HepG2 (cell line): ENCODE measurements around the gene MCAM. TPM values are rescaled to one million over a fixed set of nuclear protein-coding genes. Genes with fewer than 3 reads are reported as not detected.

Experiments
- GABPB1 ChIP-seq: IDR thresholded peaks from 2 replicates; pipeline ENCODE4 v1.6.1; 2016; ENCODE audit warnings: mild to moderate bottlenecking, missing genetic modification reagents, moderate library complexity, missing compliant biosample characterization
- HOXA3 ChIP-seq: sonication (generic); formaldehyde crosslinking; IDR thresholded peaks from 2 replicates; pipeline ENCODE4 v1.5.0; 2020; ENCODE audit warnings: missing genetic modification reagents
- IRF9 ChIP-seq: sonication (generic); formaldehyde crosslinking; IDR thresholded peaks from 2 replicates; pipeline ENCODE4 v1.8.0; 2022; ENCODE audit warnings: missing genetic modification reagents, mild to moderate bottlenecking, borderline replicate concordance
- KLF12 ChIP-seq: sonication (generic); formaldehyde crosslinking; IDR thresholded peaks from 2 replicates; pipeline ENCODE4 v1.4.0; 2020; ENCODE audit warnings: missing genetic modification reagents, borderline replicate concordance
- NFKB2 ChIP-seq: sonication (generic); formaldehyde crosslinking; IDR thresholded peaks from 2 replicates; pipeline ENCODE4 v1.4.0; 2020; ENCODE audit warnings: missing genetic modification reagents, borderline replicate concordance
- PHF5A ChIP-seq: IDR thresholded peaks from one replicate; pipeline ENCODE4 v1.6.1; 2018; ENCODE audit warnings: low read depth, missing genetic modification reagents; ENCODE audit not compliant: unreplicated experiment
- POLR2A ChIP-seq, 2 experiments: IDR thresholded peaks; 2 replicates each; pipeline ENCODE4 v1.6.1; 2011; ENCODE audit warnings: low read depth in 2 of 2, low read length in 2 of 2, mild to moderate bottlenecking in 1 of 2, moderate library complexity in 1 of 2; ENCODE audit not compliant: insufficient read depth in 1 of 2
- RFX3 ChIP-seq: IDR thresholded peaks from 2 replicates; pipeline ENCODE4 v1.6.1; 2016; ENCODE audit warnings: missing biosample characterization, missing genetic modification reagents
- SP140L ChIP-seq: sonication (generic); formaldehyde crosslinking; IDR thresholded peaks from 2 replicates; pipeline ENCODE4 v1.4.0; 2020; ENCODE audit warnings: missing genetic modification reagents, borderline replicate concordance
- XRCC5 ChIP-seq: fragments of 200-400 bp; formaldehyde crosslinking; optimal IDR thresholded peaks from 2 replicates; pipeline ENCODE3; 2017; ENCODE audit warnings: mild to moderate bottlenecking, low read length
- ZBTB38 ChIP-seq: sonication (generic); formaldehyde crosslinking; IDR thresholded peaks from 2 replicates; pipeline ENCODE4 v1.5.1; 2020; ENCODE audit warnings: mild to moderate bottlenecking, missing genetic modification reagents
- ZBTB44 ChIP-seq: sonication (generic); formaldehyde crosslinking; IDR thresholded peaks from 2 replicates; pipeline ENCODE4 v1.4.0; 2020; ENCODE audit warnings: missing genetic modification reagents
- ZMYM2 ChIP-seq: sonication (generic); formaldehyde crosslinking; IDR thresholded peaks from 2 replicates; pipeline ENCODE4 v1.8.0; 2022; ENCODE audit warnings: mild to moderate bottlenecking, missing genetic modification reagents
- ZNF33B ChIP-seq: sonication (generic); formaldehyde crosslinking; IDR thresholded peaks from 2 replicates; pipeline ENCODE4 v1.5.1; 2020; ENCODE audit warnings: mild to moderate bottlenecking, missing genetic modification reagents
- ZNF343 ChIP-seq: sonication (generic); formaldehyde crosslinking; IDR thresholded peaks from 2 replicates; pipeline ENCODE4 v1.4.0; 2020; ENCODE audit warnings: mild to moderate bottlenecking, missing genetic modification reagents
- ZNF672 ChIP-seq: sonication (generic); formaldehyde crosslinking; IDR thresholded peaks from 2 replicates; pipeline ENCODE4 v1.8.1; 2022; ENCODE audit warnings: missing genetic modification reagents
- ZNF773 ChIP-seq: sonication (generic); formaldehyde crosslinking; IDR thresholded peaks from 2 replicates; pipeline ENCODE4 v1.4.0; 2020; ENCODE audit warnings: missing genetic modification reagents, borderline replicate concordance
- ZNF878 ChIP-seq: sonication (generic); formaldehyde crosslinking; IDR thresholded peaks from 2 replicates; pipeline ENCODE4 v1.8.1; 2023; ENCODE audit warnings: mild to moderate bottlenecking, missing genetic modification reagents, moderate library complexity
- ZSCAN31 ChIP-seq: sonication (generic); formaldehyde crosslinking; IDR thresholded peaks from 2 replicates; pipeline ENCODE4 v1.5.0; 2020; ENCODE audit warnings: low read depth, mild to moderate bottlenecking, missing genetic modification reagents
- polyA plus RNA-seq, 8 experiments: library from polyadenylated mRNA; depleted of rRNA in 3 of 8; stranded (reverse) in 7 of 8; unstranded in 1 of 8; fragments of >200 nt; fragmentation: Illumina TruSeq in 4 of 8; extraction: Trizol in 4 of 8; gene quantifications; 2 replicates each; pipeline versions ENCODE4 v1.2.1 to v1.2.3, GENCODE V29; 2011 to 2016; ENCODE audit warnings: low read depth in 4 of 8, missing spikeins in 1 of 8, mixed read lengths in 1 of 8; ENCODE audit not compliant: insufficient read depth in 1 of 8
- total RNA-seq, 5 experiments: library from RNA; depleted of rRNA; stranded (reverse); fragments of >200 nt; fragmentation: Illumina TruSeq; extraction: Trizol; gene quantifications; 2 replicates each; pipeline ENCODE4 v1.2.3, GENCODE V29; 2016; ENCODE audit warnings: low read depth in 1 of 5
- TF ChIP-seq, protein P1 (sequence below): sonication (generic); formaldehyde crosslinking; IDR thresholded peaks from 2 replicates; pipeline ENCODE4 v1.5.0; 2020; ENCODE audit warnings: mild to moderate bottlenecking, missing genetic modification reagents, borderline replicate concordance
- TF ChIP-seq, protein P2 (sequence below): sonication (generic); formaldehyde crosslinking; IDR thresholded peaks from 2 replicates; pipeline ENCODE4 v1.5.0; 2020; ENCODE audit warnings: mild to moderate bottlenecking, missing genetic modification reagents

The MCAM gene
- total and polyA plus RNA-seq, 2 of the 13 experiments (the other 11 are each of a cell fraction or from before 2014, with no cell fraction given): 12.1 to 15.2 TPM

- TF ChIP-seq ZBTB38 (no peak), IRF9 (CRISPR knock-in tag) (no peak), GABPB1 (no peak; the same call in 1 of the 2 replicates), ZNF672 (CRISPR knock-in tag) (no peak), ZNF773 (no peak), ZSCAN31 (CRISPR knock-in tag) (0 out of 2 replicates have a peak, but pooled peaks have one; percentile 34), RFX3 (CRISPR knock-in tag) (no peak), POLR2A (IDR thresholded peaks at IDR 0.05; ENCODE audit: insufficient read depth in 1 of 2, low read depth in 2 of 2, low read length in 2 of 2) (peak; percentile 41 to 66; a peak in 3 of 4 replicates), ZNF343 (CRISPR knock-in tag) (no peak), XRCC5 (no peak), ZBTB44 (CRISPR knock-in tag) (no peak), HOXA3 (CRISPR knock-in tag) (peak; percentile 15; the same call in 1 of the 2 replicates), ZNF33B (CRISPR knock-in tag) (0 out of 2 replicates have a peak, but pooled peaks have one; percentile 56), PHF5A (no peak), SP140L (CRISPR knock-in tag) (no peak), ZMYM2 (no peak), NFKB2 (CRISPR knock-in tag) (peak; percentile 12; the same call in 1 of the 2 replicates), KLF12 (CRISPR knock-in tag) (0 out of 2 replicates have a peak, but pooled peaks have one; percentile 28), ZNF878 (CRISPR knock-in tag) (peak; percentile 31; the same call in 1 of the 2 replicates)
- TF ChIP-seq, protein P1, sequence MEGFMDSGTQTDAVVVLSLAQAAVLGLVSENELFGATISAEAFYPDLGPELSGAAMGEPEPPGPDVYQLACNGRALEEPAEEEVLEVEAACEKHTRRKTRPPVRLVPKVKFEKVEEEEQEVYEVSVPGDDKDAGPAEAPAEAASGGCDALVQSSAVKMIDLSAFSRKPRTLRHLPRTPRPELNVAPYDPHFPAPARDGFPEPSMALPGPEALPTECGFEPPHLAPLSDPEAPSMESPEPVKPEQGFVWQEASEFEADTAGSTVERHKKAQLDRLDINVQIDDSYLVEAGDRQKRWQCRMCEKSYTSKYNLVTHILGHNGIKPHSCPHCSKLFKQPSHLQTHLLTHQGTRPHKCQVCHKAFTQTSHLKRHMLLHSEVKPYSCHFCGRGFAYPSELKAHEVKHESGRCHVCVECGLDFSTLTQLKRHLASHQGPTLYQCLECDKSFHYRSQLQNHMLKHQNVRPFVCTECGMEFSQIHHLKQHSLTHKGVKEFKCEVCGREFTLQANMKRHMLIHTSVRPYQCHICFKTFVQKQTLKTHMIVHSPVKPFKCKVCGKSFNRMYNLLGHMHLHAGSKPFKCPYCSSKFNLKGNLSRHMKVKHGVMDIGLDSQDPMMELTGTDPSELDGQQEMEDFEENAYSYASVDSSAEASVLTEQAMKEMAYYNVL (CRISPR knock-in tag): no peak
- TF ChIP-seq, protein P2, sequence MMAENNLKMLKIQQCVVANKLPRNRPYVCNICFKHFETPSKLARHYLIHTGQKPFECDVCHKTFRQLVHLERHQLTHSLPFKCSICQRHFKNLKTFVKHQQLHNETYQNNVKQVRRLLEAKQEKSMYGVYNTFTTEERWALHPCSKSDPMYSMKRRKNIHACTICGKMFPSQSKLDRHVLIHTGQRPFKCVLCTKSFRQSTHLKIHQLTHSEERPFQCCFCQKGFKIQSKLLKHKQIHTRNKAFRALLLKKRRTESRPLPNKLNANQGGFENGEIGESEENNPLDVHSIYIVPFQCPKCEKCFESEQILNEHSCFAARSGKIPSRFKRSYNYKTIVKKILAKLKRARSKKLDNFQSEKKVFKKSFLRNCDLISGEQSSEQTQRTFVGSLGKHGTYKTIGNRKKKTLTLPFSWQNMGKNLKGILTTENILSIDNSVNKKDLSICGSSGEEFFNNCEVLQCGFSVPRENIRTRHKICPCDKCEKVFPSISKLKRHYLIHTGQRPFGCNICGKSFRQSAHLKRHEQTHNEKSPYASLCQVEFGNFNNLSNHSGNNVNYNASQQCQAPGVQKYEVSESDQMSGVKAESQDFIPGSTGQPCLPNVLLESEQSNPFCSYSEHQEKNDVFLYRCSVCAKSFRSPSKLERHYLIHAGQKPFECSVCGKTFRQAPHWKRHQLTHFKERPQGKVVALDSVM (CRISPR knock-in tag): peak; percentile 39; the same call in 1 of the 2 replicates
Observed at GRCh38 chr11:119316729-119317591, at the start of gene MCAM (continued).
